ENCODE results near the gene PTPRT. TPM values are rescaled to one million over a fixed set of nuclear protein-coding genes. Genes with fewer than 3 reads are reported as not detected.

The PTPRT gene
- total and polyA plus RNA-seq, 9 donors: under 0.01 to 3.2 (median 0.22) TPM; not detected in 1

GRCh38 chr20:42739683-42740082, 450.0 kb downstream of the PTPRT start:
- H3K36me3 ChIP-seq: no peaks in the 10 kb centered on the region
- no peaks in the 10 kb centered on the region for H3K4me1 ChIP-seq (ENCODE audit: insufficient read depth)
- H3K4me3 ChIP-seq: no peak overlapping the region
- DNase-seq: no peak
- intact Hi-C loops (cut with DNase I): no loop called here
- 80 to 91% (median 87%) methylated on average over 3 of the region's 3 CpGs for WGBS, 3 donors
- TF ChIP-seq CTCF (IDR thresholded peaks at IDR 0.05): no peak
- no peak for TF ChIP-seq EP300 (IDR thresholded peaks at IDR 0.05)
- no peak for TF ChIP-seq POLR2A (IDR thresholded peaks at IDR 0.05)
- peaks cover 0 to 4% of the 10 kb centered on the region in 2 donors for H3K9me3 ChIP-seq
- H3K27me3 ChIP-seq: no peaks in the 10 kb centered on the region
- no peak overlapping the region for H3K27ac ChIP-seq

GRCh38 chr20:42735539-42735938, 454.2 kb downstream of the PTPRT start:
- Histone ChIP-seq H3K9me3 (no peaks in the 10 kb centered on the region), H3K4me1 (ENCODE audit: insufficient read depth) (no peaks in the 10 kb centered on the region), H3K4me3 (no peak overlapping the region), H3K36me3 (no peaks in the 10 kb centered on the region), H3K27ac (no peak overlapping the region), H3K27me3 (no peaks in the 10 kb centered on the region)
- TF ChIP-seq CTCF (IDR thresholded peaks at IDR 0.05) (no peak), POLR2A (IDR thresholded peaks at IDR 0.05) (no peak), EP300 (IDR thresholded peaks at IDR 0.05) (no peak)
- WGBS, 3 donors: 36 to 53% (median 52%) methylated on average over 7 of the region's 7 CpGs
- intact Hi-C loops (cut with DNase I): no loop called here
- DNase-seq: no peak

GRCh38 chr20:42734660-42735368, 454.9 kb downstream of the PTPRT start:
- TF ChIP-seq POLR2A (IDR thresholded peaks at IDR 0.05) (no peak), CTCF (IDR thresholded peaks at IDR 0.05) (no peak), EP300 (IDR thresholded peaks at IDR 0.05) (no peak)
- intact Hi-C loops (cut with DNase I): no loop called here
- no peak overlapping the region for H3K27ac ChIP-seq
- DNase-seq: no peak
- H3K36me3 ChIP-seq: no peaks in the 10 kb centered on the region
- 42 to 45% (median 44%) methylated on average over 5 of the region's 5 CpGs for WGBS, 3 donors
- H3K27me3 ChIP-seq: no peaks in the 10 kb centered on the region
- no peaks in the 10 kb centered on the region for H3K4me1 ChIP-seq (ENCODE audit: insufficient read depth)
- H3K9me3 ChIP-seq: no peaks in the 10 kb centered on the region
- H3K4me3 ChIP-seq: no peak overlapping the region

- WGBS, 3 donors: 32 to 49% (median 44%) methylated on average over 2 of the region's 2 CpGs
- no peak overlapping the region for H3K27ac ChIP-seq
- no peak for TF ChIP-seq CTCF (IDR thresholded peaks at IDR 0.05)
- TF ChIP-seq POLR2A (IDR thresholded peaks at IDR 0.05): no peak
- no peak for TF ChIP-seq EP300 (IDR thresholded peaks at IDR 0.05)
- H3K9me3 ChIP-seq: no peaks in the 10 kb centered on the region
- H3K36me3 ChIP-seq: no peaks in the 10 kb centered on the region
- intact Hi-C loops (cut with DNase I): no loop called here
- H3K4me1 ChIP-seq (ENCODE audit: insufficient read depth): no peaks in the 10 kb centered on the region
- DNase-seq: no peak
- no peaks in the 10 kb centered on the region for H3K27me3 ChIP-seq
- H3K4me3 ChIP-seq: no peak overlapping the region
These were observed 467.8 kb downstream of the PTPRT start for GRCh38 chr20:42721923-42722322.

Measured in ovary (tissue), 9 donors.